Skeletal muscle satellite cell (primary cell): ENCODE data around the gene DDX52.

Source experiments
- H3K27me3 ChIP-seq: 2 replicates; pipeline ENCODE4 v1.7.0; 2013; ENCODE audit warnings: low read length; ENCODE audit not compliant: control insufficient read depth, insufficient read depth
- H3K36me3 ChIP-seq: 2 replicates; pipeline ENCODE4 v1.7.0; 2013; ENCODE audit warnings: mild to moderate bottlenecking, control low read depth, low read length; ENCODE audit not compliant: insufficient read depth
- H3K4me1 ChIP-seq: 2 replicates; pipeline ENCODE4 v1.7.0; 2013; ENCODE audit warnings: low read length; ENCODE audit not compliant: control insufficient read depth, insufficient read depth
- H3K4me2 ChIP-seq: 2 replicates; pipeline ENCODE4 v1.7.0; 2013; ENCODE audit warnings: mild to moderate bottlenecking, low read length
- H3K4me3 ChIP-seq: 2 replicates; pipeline ENCODE4 v1.7.0; 2013; ENCODE audit warnings: low read length
- H3K9ac ChIP-seq: 2 replicates; pipeline ENCODE4 v1.7.0; 2013; ENCODE audit warnings: mild to moderate bottlenecking, low read depth, low read length, moderate library complexity
- H3K9me3 ChIP-seq: replicated peaks from 2 replicates; pipeline ENCODE4 v1.7.0; 2013; ENCODE audit warnings: mild to moderate bottlenecking, control low read depth, low read length

Gene DDX52

DNA sequence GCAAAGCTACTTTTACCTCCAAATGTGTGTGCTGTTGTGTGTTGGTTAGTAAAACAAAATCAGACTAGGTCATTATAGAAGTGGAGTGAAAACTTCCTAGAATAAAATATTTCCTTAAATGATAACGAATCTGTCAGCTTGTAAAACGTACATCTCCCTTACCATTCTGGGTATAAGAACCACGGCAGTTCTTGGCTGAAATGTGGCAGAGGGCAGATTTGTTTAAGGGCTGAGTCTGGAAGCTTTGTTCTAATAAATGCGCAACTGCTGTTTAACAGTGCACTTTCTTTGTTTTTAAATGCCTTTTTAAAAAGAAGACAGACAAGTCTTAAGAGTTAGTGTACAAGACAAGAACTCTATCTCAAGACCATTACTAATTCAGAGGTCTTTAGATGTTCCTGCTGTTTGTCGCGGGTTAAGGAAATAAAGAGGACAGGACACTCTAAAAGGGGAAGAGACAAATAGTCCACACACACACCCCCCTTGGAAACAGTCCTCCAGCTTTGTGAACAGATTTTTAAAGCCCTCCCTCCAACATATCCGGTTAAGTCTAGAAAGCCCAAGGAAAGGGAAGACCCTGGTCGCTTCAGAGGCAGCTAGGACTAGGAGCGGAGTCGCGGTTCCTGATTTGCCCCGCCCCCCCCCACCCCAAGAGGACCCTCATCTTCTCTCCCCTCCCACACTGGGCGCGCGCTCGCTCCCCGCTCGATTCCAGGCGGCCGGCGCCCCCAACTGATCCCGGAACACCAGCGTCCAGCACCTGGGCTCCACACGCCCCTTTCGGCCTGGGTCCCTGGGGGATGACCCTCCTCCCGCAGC, 34.7 kb downstream of the DDX52 start:
- peak overlapping the region; percentile 89 for H3K4me2 ChIP-seq
- H3K27me3 ChIP-seq = no peaks in the 10 kb centered on the region
- peaks cover 22% of the 10 kb centered on the region for H3K4me1 ChIP-seq

DNA sequence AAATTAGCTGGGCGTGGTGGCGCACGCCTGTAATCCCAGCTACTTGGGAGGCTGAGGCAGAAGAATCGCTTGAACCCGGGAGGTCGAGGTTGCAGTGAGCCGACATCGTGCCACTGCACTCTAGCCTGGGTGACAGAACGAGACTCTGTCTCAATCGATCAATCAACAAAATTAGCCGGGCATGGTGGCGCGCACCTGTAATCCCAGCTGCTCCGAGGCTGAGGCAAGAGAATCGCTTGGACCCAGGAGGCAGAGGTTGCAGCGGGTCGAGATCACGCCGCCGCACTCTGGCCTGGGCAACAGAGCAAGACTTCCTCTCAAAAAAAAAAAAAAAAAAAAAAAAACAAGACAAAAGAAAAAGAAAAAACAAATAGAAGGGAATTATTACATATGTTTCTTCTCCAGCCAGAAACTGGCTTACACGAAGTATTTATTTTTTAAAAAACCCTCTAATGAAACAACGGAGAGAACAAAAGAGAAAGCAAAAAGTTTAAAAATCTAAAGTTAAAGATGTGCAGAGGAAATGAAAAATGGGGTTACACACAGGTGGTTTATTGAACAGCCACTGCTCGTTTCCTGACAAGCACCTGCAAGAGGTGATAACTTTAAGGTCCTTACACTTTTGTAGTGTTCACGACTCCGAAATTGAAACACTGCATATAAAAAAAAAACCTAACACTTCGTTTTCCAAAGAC, 35.5 kb downstream of the DDX52 start:
- peak overlapping the region; percentile 96 for H3K9ac ChIP-seq
- peaks cover 7% of the 10 kb centered on the region for H3K36me3 ChIP-seq
- no peaks in the 10 kb centered on the region for H3K9me3 ChIP-seq
- H3K27me3 ChIP-seq = no peaks in the 10 kb centered on the region
- peak overlapping the region; percentile 97 for H3K4me3 ChIP-seq
- H3K4me1 ChIP-seq = peaks cover 22% of the 10 kb centered on the region
- peak overlapping the region; percentile 89 for H3K4me2 ChIP-seq

More for the DNA sequence above, 34.7 kb downstream of the DDX52 start:
- peak overlapping the region; percentile 97 for H3K4me3 ChIP-seq
- no peaks in the 10 kb centered on the region for H3K9me3 ChIP-seq
- H3K9ac ChIP-seq = peak overlapping the region; percentile 96
- H3K36me3 ChIP-seq = peaks cover 10% of the 10 kb centered on the region

DNA sequence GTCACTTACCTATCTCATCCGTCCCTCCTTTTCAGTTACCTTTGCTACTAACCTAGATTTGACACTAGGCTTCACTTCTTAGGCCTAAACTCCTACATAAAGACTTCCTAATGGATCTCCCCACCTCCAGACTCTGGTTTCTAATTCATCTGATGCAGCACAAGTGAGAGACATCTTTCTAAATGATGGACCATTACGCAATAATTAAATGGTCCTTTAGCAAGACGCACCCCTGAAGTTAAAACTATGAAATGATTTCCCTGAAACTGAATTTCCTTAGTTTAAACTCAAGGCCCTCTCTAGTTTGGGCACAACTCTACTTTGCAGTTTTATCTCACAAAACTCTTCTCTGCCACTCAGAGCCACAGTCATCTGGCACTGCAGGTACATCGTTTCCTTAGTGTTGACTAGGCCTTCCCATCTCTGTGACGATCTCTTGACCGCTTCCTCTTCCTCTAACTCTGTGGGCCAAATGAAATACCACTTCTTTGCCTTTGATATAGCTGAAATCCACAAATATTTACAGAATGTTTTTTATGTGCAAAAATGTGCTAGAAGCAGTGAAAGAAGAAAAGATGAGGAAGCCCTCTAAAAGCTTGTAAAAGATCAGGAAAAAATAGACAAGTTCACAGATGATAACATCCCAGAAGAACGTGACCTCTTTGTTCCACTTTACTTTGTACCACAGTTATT, 37.3 kb downstream of the DDX52 start:
- no peak overlapping the region for H3K4me3 ChIP-seq
- H3K36me3 ChIP-seq = peaks cover 3% of the 10 kb centered on the region
- no peak overlapping the region for H3K9ac ChIP-seq
- H3K4me2 ChIP-seq = no peak overlapping the region
- H3K9me3 ChIP-seq = no peaks in the 10 kb centered on the region
- H3K27me3 ChIP-seq = no peaks in the 10 kb centered on the region
- H3K4me1 ChIP-seq = peaks cover 22% of the 10 kb centered on the region

GRCh38 chr17:37605081-37605480, 38.2 kb downstream of the DDX52 start:
- H3K4me2 ChIP-seq = no peak overlapping the region
- H3K9me3 ChIP-seq = no peaks in the 10 kb centered on the region
- no peak overlapping the region for H3K9ac ChIP-seq
- peaks cover 3% of the 10 kb centered on the region for H3K36me3 ChIP-seq
- H3K4me1 ChIP-seq = peaks cover 19% of the 10 kb centered on the region
- H3K4me3 ChIP-seq = no peak overlapping the region
- H3K27me3 ChIP-seq = no peaks in the 10 kb centered on the region

- H3K36me3 ChIP-seq = peaks cover 3% of the 10 kb centered on the region
- peaks cover 14% of the 10 kb centered on the region for H3K4me1 ChIP-seq
- H3K4me3 ChIP-seq = no peak overlapping the region
- H3K4me2 ChIP-seq = no peak overlapping the region
- no peaks in the 10 kb centered on the region for H3K9me3 ChIP-seq
- H3K27me3 ChIP-seq = no peaks in the 10 kb centered on the region
- H3K9ac ChIP-seq = no peak overlapping the region
Observed at GRCh38 chr17:37604556-37604955, 38.7 kb downstream of the DDX52 start.

GRCh38 chr17:37598145-37598544, 45.1 kb downstream of the DDX52 start:
- no peaks in the 10 kb centered on the region for H3K4me1 ChIP-seq
- H3K27me3 ChIP-seq = no peaks in the 10 kb centered on the region
- no peak overlapping the region for H3K9ac ChIP-seq
- H3K9me3 ChIP-seq = no peaks in the 10 kb centered on the region
- no peak overlapping the region for H3K4me3 ChIP-seq
- H3K36me3 ChIP-seq = peaks cover 23% of the 10 kb centered on the region
- H3K4me2 ChIP-seq = no peak overlapping the region

DNA sequence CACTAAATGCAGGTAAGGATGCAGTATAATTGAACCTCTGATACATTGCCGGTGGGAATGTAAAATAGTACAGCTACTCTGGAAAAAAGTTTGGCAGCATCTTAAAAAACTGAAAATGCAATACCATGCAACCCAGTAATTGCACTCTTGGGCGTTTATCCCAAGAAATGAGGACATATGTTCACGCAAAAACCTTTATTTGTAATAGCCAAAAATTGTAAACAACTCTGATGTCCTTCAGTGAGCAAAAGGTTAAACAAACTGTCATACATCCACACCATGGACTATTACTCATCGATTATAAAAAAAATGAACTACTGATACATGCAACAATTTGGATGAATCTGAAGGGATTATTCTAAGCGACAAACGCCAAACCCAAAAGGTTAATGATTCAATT, 51.0 kb downstream of the DDX52 start:
- H3K27me3 ChIP-seq = no peaks in the 10 kb centered on the region
- H3K4me3 ChIP-seq = no peak overlapping the region
- no peak overlapping the region for H3K9ac ChIP-seq
- H3K9me3 ChIP-seq = no peaks in the 10 kb centered on the region
- no peaks in the 10 kb centered on the region for H3K4me1 ChIP-seq
- H3K4me2 ChIP-seq = no peak overlapping the region
- H3K36me3 ChIP-seq = peaks cover 21% of the 10 kb centered on the region

GRCh38 chr17:37585066-37585465, 58.2 kb downstream of the DDX52 start:
- H3K4me3 ChIP-seq = no peak overlapping the region
- H3K4me2 ChIP-seq = no peak overlapping the region
- peaks cover 41% of the 10 kb centered on the region for H3K36me3 ChIP-seq
- no peak overlapping the region for H3K9ac ChIP-seq
- H3K4me1 ChIP-seq = no peaks in the 10 kb centered on the region
- no peaks in the 10 kb centered on the region for H3K9me3 ChIP-seq
- no peaks in the 10 kb centered on the region for H3K27me3 ChIP-seq

DNA sequence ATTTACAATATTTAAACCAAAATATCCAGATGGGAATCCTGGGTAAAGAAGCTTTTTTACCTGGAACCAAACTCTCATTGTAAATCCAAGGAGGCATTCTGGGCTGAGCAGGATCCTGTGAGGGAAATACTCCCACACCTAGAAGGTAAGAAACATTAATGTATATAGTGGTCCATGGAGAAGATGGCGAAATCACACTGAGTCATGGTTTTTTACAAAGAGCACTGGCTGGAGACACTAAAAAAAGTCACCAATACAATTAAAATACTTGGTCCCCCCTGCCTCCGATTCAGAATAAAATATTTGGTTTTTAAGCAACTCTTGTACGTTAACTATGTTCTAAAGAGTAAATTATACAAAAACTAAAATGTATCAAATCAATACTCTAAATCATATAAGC, 67.0 kb downstream of the DDX52 start:
- H3K9ac ChIP-seq = no peak overlapping the region
- no peaks in the 10 kb centered on the region for H3K27me3 ChIP-seq
- no peak overlapping the region for H3K4me3 ChIP-seq
- H3K9me3 ChIP-seq = no peaks in the 10 kb centered on the region
- no peaks in the 10 kb centered on the region for H3K4me1 ChIP-seq
- H3K4me2 ChIP-seq = no peak overlapping the region
- peaks cover 43% of the 10 kb centered on the region for H3K36me3 ChIP-seq

DNA sequence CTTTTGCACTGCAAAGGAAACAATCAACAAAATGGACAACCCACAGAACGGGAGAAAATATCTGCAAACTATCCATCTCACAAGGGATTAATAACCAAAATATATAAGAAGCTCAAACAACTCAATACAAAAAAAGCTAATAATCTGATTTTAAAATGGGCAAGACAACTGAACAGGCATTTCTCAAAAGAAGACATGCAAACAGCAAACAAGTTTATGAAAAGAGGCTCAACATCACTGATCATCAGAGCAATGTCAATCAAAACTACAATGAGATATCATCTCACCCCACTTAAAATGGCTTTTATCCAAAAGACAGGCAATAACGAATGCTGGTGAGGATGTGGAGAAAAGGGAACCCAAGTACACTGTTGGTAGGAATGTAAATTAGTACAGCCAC, 68.8 kb downstream of the DDX52 start:
- no peak overlapping the region for H3K4me3 ChIP-seq
- peaks cover 47% of the 10 kb centered on the region for H3K36me3 ChIP-seq

DNA sequence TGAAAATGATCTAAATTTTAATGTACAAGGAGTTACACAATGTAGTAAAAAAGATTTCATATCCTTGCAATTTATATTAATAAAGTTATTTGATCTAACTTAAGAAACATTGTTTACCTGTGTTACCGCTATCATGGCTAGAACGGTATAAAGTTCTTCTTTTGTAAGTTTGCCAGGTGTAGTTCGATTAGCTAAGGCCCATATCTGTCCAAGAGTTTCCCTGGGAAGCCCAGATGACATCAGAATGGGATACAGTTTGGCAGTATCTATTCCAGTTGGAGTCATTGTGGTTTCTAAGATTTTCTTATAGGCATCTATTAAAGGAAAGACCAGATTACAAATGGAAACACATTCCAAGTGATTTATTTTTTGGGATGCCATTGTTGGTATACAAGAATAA, 71.6 kb downstream of the DDX52 start:
- Histone ChIP-seq H3K27me3 (no peaks in the 10 kb centered on the region), H3K9ac (no peak overlapping the region), H3K9me3 (no peaks in the 10 kb centered on the region), H3K4me3 (no peak overlapping the region), H3K4me2 (no peak overlapping the region), H3K4me1 (no peaks in the 10 kb centered on the region), H3K36me3 (peaks cover 54% of the 10 kb centered on the region)

More for the DNA sequence above, 68.8 kb downstream of the DDX52 start:
- no peak overlapping the region for H3K4me2 ChIP-seq
- H3K9me3 ChIP-seq = no peaks in the 10 kb centered on the region
- H3K4me1 ChIP-seq = no peaks in the 10 kb centered on the region
- no peaks in the 10 kb centered on the region for H3K27me3 ChIP-seq
- no peak overlapping the region for H3K9ac ChIP-seq
